Kidney epithelial cell (primary cell): ENCODE data around the gene TLK1. TPM values are rescaled to one million over a fixed set of nuclear protein-coding genes. Genes with fewer than 3 reads are reported as not detected.

ENCODE experiments used
- DNase-seq: peaks from one replicate; pipeline ENCODE4 v3.0.0-alpha.2; 2010; ENCODE audit warnings: low read depth
- H3K27me3 ChIP-seq: 2 replicates; pipeline ENCODE4 v1.6.0; 2011; ENCODE audit warnings: low read length; ENCODE audit not compliant: control insufficient read depth, insufficient read depth
- H3K36me3 ChIP-seq: 2 replicates; pipeline ENCODE4 v1.5.1; 2011; ENCODE audit warnings: low read length; ENCODE audit not compliant: control insufficient read depth, insufficient read depth
- H3K4me3 ChIP-seq: 2 replicates; pipeline ENCODE4 v1.5.1; 2011; ENCODE audit warnings: low read depth, mild to moderate bottlenecking, control low read depth, low read length
- total RNA-seq: library from RNA; depleted of rRNA; stranded (reverse); fragments of >200 nt; gene quantifications from 2 replicates; pipeline ENCODE4 v1.2.3, GENCODE V29; 2015
- TF ChIP-seq, protein P1 (sequence below): IDR thresholded peaks from 2 replicates; pipeline ENCODE4 v1.5.1; 2011; ENCODE audit warnings: mild to moderate bottlenecking, moderate library complexity, low read length, control low read depth, inconsistent platforms; ENCODE audit not compliant: insufficient read depth, poor library complexity, severe bottlenecking

The TLK1 gene
- total RNA-seq, 1 donor from 2014 or later = 24.4 TPM

DNA sequence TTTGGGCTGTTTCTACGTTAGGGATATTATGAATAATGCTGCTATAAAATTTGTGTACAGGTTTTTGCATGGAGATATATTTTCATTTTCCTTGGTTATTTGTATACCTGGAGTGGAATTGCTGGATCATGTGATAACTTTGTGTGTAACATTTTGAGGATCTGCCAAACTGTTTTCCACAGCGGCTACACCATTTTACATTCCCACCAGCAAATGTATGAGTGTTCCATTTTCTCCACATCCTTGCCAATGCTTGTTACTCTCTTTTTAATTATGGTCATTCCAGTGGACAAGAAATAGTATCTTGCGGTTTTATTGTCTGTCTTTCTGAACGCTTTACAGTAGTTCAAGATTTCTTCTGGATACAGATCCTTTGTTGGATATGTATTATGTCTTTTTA, 218.1 kb downstream of the TLK1 start:
- Histone ChIP-seq H3K27me3 (no peaks in the 10 kb centered on the region), H3K4me3 (no peak overlapping the region), H3K36me3 (no peaks in the 10 kb centered on the region)
- no peak for DNase-seq
- TF ChIP-seq, protein P1, sequence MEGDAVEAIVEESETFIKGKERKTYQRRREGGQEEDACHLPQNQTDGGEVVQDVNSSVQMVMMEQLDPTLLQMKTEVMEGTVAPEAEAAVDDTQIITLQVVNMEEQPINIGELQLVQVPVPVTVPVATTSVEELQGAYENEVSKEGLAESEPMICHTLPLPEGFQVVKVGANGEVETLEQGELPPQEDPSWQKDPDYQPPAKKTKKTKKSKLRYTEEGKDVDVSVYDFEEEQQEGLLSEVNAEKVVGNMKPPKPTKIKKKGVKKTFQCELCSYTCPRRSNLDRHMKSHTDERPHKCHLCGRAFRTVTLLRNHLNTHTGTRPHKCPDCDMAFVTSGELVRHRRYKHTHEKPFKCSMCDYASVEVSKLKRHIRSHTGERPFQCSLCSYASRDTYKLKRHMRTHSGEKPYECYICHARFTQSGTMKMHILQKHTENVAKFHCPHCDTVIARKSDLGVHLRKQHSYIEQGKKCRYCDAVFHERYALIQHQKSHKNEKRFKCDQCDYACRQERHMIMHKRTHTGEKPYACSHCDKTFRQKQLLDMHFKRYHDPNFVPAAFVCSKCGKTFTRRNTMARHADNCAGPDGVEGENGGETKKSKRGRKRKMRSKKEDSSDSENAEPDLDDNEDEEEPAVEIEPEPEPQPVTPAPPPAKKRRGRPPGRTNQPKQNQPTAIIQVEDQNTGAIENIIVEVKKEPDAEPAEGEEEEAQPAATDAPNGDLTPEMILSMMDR = no peak

Other genes with a start within 250 kb of the TLK1 start
- 76.3 and 78.1 TPM in 2 replicates for gene GORASP2, start 231.6 kb downstream of the TLK1 start, total RNA-seq